A673 (cell line): ENCODE data around the gene CARD16. TPM values are rescaled to one million over a fixed set of nuclear protein-coding genes. Genes with fewer than 3 reads are reported as not detected.

Source experiments
- BruUV-seq: library from RNA; stranded (reverse); fragments of 400-500 nt; replicated peaks from 2 replicates; lab custom pipeline; 2021; lab: Mats Ljungman, UMichigan
- CTCF ChIA-PET: fragments of 300-600 bp; sonication (Branson Sonifier 250); formaldehyde crosslinking; loops from one replicate; lab custom pipeline; 2022; ENCODE audit warnings: antibody characterized with exemption; lab: Charles Lee
- POLR2A ChIA-PET: fragments of 300-600 bp; sonication (Branson Sonifier 250); formaldehyde crosslinking; loops from one replicate; lab custom pipeline; 2022; ENCODE audit warnings: antibody characterized with exemption; ENCODE audit not compliant: low non-redundant PET; lab: Charles Lee
- DNase-seq: peaks from one replicate; pipeline ENCODE4 v3.0.0-alpha.2; 2015; ENCODE audit warnings: low spot score
- H3K27ac ChIP-seq: fragments of 200-600 bp; sonication (generic); 2 replicates; pipeline ENCODE4 v1.5.1; 2016; ENCODE audit warnings: mixed run types, low read depth, mild to moderate bottlenecking, mixed read lengths, antibody characterized with exemption, low read length; ENCODE audit not compliant: poor library complexity, severe bottlenecking
- H3K27me3 ChIP-seq: fragments of 200-600 bp; sonication (generic); replicated peaks from 2 replicates; pipeline ENCODE4 v1.6.1; 2017; ENCODE audit warnings: mixed run types, low read depth, mild to moderate bottlenecking, mixed read lengths, antibody characterized with exemption, low read length; ENCODE audit not compliant: insufficient read depth, poor library complexity
- H3K36me3 ChIP-seq: fragments of 200-600 bp; sonication (generic); 2 replicates; pipeline ENCODE4 v1.6.1; 2016; ENCODE audit warnings: mixed run types, mild to moderate bottlenecking, mixed read lengths, antibody characterized with exemption, low read length; ENCODE audit not compliant: insufficient read depth, poor library complexity, severe bottlenecking
- H3K4me1 ChIP-seq: fragments of 200-600 bp; sonication (generic); 2 replicates; pipeline ENCODE4 v1.6.1; 2017; ENCODE audit warnings: mixed run types, mild to moderate bottlenecking, mixed read lengths, antibody characterized with exemption, low read length; ENCODE audit not compliant: insufficient read depth, poor library complexity, severe bottlenecking
- H3K4me3 ChIP-seq: fragments of 200-600 bp; sonication (generic); 2 replicates; pipeline ENCODE4 v1.5.1; 2016; ENCODE audit warnings: low read depth, mixed run types, mild to moderate bottlenecking, mixed read lengths, low read length; ENCODE audit not compliant: poor library complexity, severe bottlenecking
- H3K9me3 ChIP-seq: fragments of 200-600 bp; sonication (generic); 2 replicates; pipeline ENCODE4 v1.6.1; 2016; ENCODE audit warnings: mixed run types, low read depth, mild to moderate bottlenecking, mixed read lengths, antibody characterized with exemption, low read length; ENCODE audit not compliant: poor library complexity, severe bottlenecking
- CTCF ChIP-seq: fragments of 300-800, 200-600 bp; sonication (generic); conservative IDR thresholded peaks from 2 replicates; pipeline ENCODE4 v1.5.1; 2017; ENCODE audit warnings: low read depth, mild to moderate bottlenecking, antibody characterized with exemption, low read length, moderate library complexity, mixed read lengths
- EZH2 ChIP-seq: fragments of 200-600 bp; sonication (generic); IDR thresholded peaks from 2 replicates; pipeline ENCODE4 v1.6.1; 2017; ENCODE audit warnings: borderline replicate concordance, low read depth, mild to moderate bottlenecking, mixed read lengths, antibody characterized with exemption, low read length; ENCODE audit not compliant: poor library complexity, severe bottlenecking
- intact Hi-C: fragments of 100-400 bp; cut with micrococcal nuclease; formaldehyde crosslinking; loops from one replicate; pipeline ENCODE4 v1.10.0; 2022; ENCODE audit not compliant: unreplicated experiment
- total RNA-seq: library from RNA; stranded (reverse); gene quantifications from 2 replicates; pipeline ENCODE4 v1.2.3, GENCODE V29; 2021

CARD16 gene
- total RNA-seq, 1 experiment from 2014 or later = 8.0 TPM

GRCh38 chr11:105056446-105056845, 11.3 kb upstream of the CARD16 start:
- H3K27ac ChIP-seq = no peak overlapping the region
- no peak overlapping the region for H3K4me3 ChIP-seq
- POLR2A ChIA-PET = no interaction called here
- H3K36me3 ChIP-seq = no peaks in the 10 kb centered on the region
- no peak for DNase-seq
- no TSS peak for BruUV-seq
- TF ChIP-seq CTCF (no peak), EZH2 (no peak)
- no peaks in the 10 kb centered on the region for H3K4me1 ChIP-seq
- no peaks in the 10 kb centered on the region for H3K9me3 ChIP-seq
- CTCF ChIA-PET = no interaction called here
- intact Hi-C loops = no loop called here
- no peaks in the 10 kb centered on the region for H3K27me3 ChIP-seq

GRCh38 chr11:105054723-105055493, 9.8 kb upstream of the CARD16 start:
- BruUV-seq = no TSS peak
- H3K27ac ChIP-seq = no peak overlapping the region
- H3K4me3 ChIP-seq = no peak overlapping the region
- CTCF ChIA-PET = no interaction called here
- H3K9me3 ChIP-seq = no peaks in the 10 kb centered on the region
- intact Hi-C loops = no loop called here
- no peaks in the 10 kb centered on the region for H3K4me1 ChIP-seq
- no peaks in the 10 kb centered on the region for H3K27me3 ChIP-seq
- TF ChIP-seq CTCF (no peak), EZH2 (no peak)
- no peak for DNase-seq
- POLR2A ChIA-PET = no interaction called here
- no peaks in the 10 kb centered on the region for H3K36me3 ChIP-seq

- Histone ChIP-seq H3K4me3 (no peak overlapping the region), H3K27me3 (no peaks in the 10 kb centered on the region), H3K9me3 (no peaks in the 10 kb centered on the region), H3K36me3 (no peaks in the 10 kb centered on the region), H3K27ac (no peak overlapping the region), H3K4me1 (no peaks in the 10 kb centered on the region)
- DNase-seq = no peak
- ChIA-PET CTCF (no interaction called here), POLR2A (no interaction called here)
- intact Hi-C loops = no loop called here
- BruUV-seq = no TSS peak
- no peak for TF ChIP-seq EZH2
- TF ChIP-seq CTCF = no peak
These were observed 7.4 kb upstream of the CARD16 start for GRCh38 chr11:105052487-105052886.
